Retinal pigment epithelial cell (primary cell): ENCODE data around the gene GALNT16.
"Not testable (repeated sequence)": the region's sequence is repeated elsewhere in the genome, so short reads cannot be mapped to it uniquely, and the experiment has no call there.

Source experiments
- DNase-seq: peaks from one replicate; pipeline ENCODE4 v3.0.0-alpha.2; 2010; ENCODE audit warnings: low read depth
- H3K4me3 ChIP-seq: 2 replicates; pipeline ENCODE4 v1.5.1; 2011; ENCODE audit warnings: mild to moderate bottlenecking, low read length, control low read depth, moderate library complexity
- TF ChIP-seq, protein P1 (sequence below): conservative IDR thresholded peaks from 2 replicates; pipeline ENCODE4 v1.5.1; 2011; ENCODE audit warnings: low read depth, low read length, control low read depth, inconsistent platforms

GALNT16 gene

GRCh38 chr14:69289811-69290520, 30.0 kb downstream of the GALNT16 start:
- TF ChIP-seq, protein P1, sequence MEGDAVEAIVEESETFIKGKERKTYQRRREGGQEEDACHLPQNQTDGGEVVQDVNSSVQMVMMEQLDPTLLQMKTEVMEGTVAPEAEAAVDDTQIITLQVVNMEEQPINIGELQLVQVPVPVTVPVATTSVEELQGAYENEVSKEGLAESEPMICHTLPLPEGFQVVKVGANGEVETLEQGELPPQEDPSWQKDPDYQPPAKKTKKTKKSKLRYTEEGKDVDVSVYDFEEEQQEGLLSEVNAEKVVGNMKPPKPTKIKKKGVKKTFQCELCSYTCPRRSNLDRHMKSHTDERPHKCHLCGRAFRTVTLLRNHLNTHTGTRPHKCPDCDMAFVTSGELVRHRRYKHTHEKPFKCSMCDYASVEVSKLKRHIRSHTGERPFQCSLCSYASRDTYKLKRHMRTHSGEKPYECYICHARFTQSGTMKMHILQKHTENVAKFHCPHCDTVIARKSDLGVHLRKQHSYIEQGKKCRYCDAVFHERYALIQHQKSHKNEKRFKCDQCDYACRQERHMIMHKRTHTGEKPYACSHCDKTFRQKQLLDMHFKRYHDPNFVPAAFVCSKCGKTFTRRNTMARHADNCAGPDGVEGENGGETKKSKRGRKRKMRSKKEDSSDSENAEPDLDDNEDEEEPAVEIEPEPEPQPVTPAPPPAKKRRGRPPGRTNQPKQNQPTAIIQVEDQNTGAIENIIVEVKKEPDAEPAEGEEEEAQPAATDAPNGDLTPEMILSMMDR, result no peak
- H3K4me3 ChIP-seq, result no peak overlapping the region
- DNase-seq, result no peak

- DNase-seq, H3K4me3 ChIP-seq: not testable (repeated sequence)
Measured at GRCh38 chr14:69290881-69291280, 30.9 kb downstream of the GALNT16 start.

GRCh38 chr14:69291396-69291795, 31.4 kb downstream of the GALNT16 start:
- no peak for DNase-seq
- TF ChIP-seq, protein P1, result no peak
- no peak overlapping the region for H3K4me3 ChIP-seq

DNA sequence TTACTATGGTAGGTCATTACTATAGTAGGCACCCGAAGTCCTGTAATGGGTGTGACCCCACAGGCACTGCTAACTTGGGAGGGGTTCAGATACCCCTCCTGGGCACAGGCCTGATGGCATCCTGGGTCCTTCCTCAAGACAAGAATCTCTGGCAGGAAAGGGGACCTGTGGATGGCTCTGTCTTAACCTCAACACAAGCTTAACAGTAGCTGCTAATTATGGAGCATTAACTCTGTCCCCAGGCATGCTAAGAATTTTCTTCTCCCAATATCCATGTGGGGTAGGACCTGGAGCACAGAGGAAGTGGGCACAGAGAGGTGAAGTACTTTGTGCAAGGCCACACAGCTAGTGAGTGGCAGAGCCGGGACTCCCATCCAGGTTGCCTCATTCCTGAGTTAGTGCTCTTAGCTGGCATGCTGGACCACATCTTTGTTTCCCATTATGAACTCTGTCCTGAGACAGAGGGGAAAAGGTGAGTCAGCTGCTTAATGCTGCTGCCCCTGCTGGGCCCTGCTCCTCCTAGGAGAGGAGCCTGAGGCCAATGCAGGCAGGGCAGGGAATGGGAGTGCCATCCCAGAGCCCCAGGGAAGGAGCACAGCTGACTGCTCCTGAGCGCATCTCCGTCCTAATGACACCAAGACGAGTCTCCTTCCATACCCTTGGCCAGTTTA, 32.1 kb downstream of the GALNT16 start:
- H3K4me3 ChIP-seq, result no peak overlapping the region
- TF ChIP-seq, protein P1, result no peak
- DNase-seq, result no peak

DNA sequence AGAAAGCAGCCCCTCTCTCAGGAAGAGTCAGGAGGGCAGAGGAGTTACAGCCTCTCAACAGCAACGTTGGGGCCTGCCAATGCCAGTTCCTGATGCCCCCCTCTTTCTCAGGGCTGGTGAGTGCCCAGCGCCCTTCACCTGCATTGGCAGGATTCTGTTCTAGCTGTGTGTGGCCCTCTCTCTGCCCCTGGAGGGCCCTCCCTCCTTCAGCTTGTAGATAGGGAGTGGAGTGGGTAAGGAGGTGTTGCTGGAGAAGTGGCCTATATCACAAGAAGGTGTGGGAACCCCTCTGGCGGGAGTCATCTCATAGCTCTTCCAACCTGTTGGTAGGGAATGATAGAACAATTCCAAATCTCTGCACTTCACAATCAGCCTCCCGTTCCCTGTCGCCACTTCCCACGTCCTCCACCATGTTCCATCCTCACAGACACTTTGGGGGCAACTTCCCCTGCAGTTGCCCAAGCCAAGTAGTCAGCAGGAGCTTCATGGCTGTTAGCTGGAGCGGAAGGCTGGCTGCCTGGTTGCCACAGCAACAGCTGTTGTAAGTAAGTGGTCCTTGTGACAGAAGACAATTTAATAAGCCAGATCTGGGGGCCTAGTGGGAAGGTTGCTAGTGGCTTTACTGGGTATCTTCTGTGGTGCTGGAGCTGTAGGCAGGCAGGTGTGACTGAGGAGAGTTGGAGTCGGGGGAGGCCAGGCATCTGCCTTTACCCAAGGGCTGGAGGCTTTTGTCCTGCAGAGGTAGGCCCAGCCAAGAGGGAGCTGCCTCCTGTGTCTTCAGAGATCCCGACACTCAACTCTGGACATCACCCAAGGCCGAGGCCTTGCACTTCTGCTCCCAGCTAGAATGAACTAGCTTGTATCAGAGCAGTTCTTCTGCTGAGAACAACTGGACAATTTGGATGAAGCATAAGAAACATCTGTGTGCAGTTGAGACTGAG, 38.4 kb downstream of the GALNT16 start:
- no peak for DNase-seq
- no peak overlapping the region for H3K4me3 ChIP-seq
- TF ChIP-seq, protein P1, result no peak

DNA sequence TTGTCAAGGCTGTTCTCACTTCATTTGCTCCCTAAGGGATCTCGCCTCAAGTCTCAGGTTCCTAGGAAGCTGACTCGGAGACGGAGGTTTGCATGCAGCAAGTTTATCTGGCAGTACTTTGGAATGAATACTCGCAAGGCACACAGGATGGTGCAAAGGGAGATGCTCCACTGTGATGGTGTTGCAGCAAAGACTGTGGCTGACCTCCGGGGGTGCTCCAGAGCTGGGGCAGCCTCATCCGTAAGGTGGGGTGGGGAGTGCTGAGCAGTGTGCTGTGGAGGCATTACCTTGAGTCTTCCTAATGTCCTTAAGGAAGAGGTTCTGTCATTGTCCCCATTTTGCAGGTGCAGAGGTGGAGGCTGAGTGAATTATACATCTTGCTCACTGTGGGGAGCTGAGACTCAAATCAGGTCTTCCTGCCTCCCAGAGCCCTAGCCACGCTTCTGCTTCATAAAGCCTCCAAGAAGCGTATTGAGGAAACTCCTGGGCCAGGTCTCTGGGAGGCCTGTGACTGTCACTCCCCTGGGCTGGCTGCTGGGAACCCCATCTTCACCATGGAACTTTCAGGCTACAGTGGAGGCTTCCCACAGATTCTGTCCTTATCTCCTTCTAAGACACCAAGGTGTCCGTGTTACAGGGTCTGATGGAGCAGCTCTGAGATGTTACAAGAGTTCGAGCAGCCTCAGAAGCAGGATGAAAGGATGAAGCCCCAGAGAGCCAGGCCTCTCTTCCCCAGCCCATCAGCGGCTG, 39.5 kb downstream of the GALNT16 start:
- no peak for DNase-seq
- no peak overlapping the region for H3K4me3 ChIP-seq
- TF ChIP-seq, protein P1, result peak; percentile 38
